NCI-H1417 treated with DMSO at 0.1 percent for 48 hours (cell line): Measurements from ENCODE around the gene MEFV.
"Not testable (repeated sequence)": the region's sequence is repeated elsewhere in the genome, so short reads cannot be mapped to it uniquely, and the experiment has no call there.

ENCODE experiments used
- DNase-seq: peaks from one replicate; lab custom pipeline; 2025; lab: John Stamatoyannopoulos, UW

The MEFV gene

DNA sequence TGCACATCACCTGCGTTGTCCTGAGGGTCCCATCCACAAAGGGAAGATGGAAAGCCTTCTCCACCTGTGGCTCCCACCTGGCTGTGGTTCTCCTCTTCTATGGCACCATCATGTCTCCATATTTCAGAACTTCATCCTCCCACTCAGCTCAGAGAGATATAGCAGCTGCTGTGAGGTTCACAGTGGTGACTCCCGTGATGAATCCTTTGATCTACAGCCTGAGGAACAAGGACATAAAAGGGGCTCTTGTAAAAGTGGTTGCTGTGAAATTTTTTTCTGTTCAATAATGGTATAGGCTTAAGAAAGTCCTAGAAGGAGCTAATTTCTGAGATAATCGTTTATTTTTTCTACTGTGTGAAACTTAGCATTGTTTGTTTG is 40.2 kb downstream of the MEFV start:
- no peak for DNase-seq

DNA sequence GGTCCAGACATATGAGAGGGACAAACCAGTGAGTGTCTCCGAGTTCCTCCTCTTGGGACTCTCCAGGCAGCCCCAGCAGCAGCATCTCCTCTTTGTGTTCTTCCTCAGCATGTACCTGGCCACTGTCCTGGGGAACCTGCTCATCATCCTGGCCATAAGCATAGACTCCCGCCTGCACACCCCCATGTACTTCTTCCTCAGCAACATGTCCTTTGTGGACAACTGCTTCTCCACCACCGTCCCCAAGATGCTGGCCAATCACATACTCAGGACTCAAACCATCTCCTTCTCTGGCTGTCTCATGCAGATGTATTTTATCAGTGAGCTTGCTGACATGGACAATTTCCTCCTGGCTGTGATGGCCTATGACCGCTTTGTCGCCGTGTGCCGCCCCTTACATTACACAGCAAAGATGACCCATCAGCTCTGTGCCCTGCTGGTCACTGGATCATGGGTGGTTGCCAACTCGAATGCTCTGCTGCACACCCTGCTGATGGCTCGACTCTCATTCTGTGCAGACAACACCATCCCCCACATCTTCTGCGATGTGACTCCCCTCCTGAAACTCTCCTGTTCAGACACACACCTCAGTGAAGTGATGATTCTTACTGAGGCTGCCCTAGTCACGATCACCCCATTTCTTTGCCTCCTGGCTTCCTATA is 40.7 kb downstream of the MEFV start:
- no peak for DNase-seq

DNA sequence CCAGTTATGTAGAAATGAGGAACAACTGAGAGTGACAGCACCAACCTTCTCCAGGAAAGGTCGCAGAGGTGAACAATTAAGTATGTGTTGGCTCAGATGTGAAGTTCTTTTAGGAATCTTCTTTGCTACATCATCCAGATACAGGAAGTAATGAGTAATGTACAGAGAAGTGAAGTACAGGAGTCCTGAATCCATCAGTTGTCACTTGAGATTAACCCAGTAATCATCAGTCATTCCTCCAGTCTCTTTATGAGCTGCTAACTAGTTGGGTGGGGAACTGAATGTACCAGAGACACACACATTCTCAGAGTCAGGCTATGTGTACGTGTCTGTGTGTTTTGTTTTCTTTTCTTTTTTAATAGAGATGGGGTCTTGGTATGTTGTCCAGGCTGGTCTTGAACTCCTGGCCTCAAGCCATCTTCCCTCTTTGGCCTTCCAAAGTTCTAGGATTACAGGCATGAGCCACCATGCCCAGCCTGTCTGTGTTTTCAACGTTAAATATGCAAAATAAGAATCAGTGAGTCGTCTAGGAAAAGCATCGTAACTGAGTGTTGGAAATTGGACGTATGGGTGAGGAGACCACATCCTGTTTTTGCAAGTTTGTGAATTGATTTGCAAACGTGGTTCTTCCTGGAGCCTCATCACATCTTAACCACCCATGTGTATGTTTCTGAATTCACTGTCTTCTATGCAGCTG is 41.4 kb downstream of the MEFV start:
- no peak for DNase-seq

DNA sequence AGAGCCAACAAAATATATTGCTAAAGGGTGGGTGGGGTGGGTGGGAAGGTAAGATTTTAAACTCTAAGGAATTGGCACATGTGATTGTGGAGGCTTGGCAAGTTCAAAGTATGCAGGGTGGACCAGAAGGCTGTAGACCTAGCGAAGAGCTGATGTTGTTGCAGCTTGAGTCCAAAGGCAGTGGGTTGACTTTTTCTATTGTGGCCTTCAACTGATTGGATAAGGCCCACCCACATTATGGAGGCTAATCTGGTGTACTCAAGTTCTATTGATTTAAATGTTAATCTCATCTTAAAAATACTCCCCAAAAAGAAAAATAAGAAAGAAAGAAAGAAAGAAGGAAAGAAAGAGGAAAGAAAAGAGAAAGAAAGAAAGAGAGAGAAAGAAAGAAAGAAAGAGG is 43.9 kb downstream of the MEFV start:
- no peak for DNase-seq

DNA sequence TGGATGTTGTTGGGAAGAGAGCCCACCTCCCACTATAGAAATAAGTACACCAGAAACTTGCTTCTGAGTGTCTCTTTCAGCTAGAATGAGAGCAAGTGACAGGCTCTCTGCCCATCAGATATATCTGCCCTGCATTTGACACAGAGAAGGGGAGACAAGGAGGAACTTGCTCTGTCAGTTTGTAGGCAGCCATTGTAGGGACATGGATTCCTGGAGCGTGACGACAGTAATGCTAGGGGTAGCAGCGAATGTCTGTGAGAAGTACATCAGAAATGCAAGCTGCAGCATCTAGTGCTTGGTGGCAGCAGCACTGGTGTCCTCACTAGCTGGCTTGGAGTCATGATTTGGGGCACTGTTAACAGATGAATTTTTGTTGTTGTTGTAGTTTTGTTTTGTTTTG is 44.4 kb downstream of the MEFV start:
- no peak for DNase-seq

DNA sequence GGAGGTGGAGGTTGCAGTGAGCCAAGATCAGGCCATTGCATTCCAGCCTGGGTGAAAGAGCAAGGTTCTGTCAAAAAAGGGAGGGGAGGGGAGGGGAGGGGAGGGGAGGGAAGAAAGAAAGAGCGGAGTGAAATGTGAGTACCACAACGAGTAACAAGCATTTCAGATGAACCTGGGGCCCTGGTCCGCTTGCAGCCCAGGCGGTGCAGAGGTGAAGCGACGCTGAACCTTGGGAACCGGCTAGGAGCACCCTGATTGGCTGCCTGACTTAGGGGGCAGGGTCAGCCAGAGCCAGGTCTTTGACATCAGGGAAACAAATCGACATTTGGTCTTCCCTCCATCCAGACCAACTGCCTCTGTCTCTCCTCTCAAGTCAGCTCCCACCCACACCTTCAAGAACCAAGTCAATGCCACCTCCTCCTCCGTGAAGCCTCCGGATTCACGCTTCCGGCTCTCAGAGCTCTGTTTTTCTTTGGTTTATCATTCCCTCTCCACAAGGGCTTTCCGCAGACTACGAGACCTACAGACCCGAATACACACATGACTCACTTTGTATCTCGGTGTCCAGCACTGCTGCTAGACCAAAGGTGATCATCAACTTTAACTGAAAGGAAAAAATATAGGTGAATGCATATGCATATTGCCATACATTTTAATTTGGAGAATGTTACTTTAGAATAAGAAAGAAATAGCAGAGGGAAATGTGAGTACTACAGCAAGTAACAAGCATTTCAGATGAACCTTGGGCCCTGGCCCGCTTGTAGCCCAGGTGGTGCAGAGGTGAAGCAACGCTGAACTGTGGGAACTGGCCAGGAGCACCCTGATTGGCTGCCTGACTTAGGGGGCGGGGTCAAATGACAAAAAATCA is 49.1 kb downstream of the MEFV start:
- DNase-seq = no peak

DNA sequence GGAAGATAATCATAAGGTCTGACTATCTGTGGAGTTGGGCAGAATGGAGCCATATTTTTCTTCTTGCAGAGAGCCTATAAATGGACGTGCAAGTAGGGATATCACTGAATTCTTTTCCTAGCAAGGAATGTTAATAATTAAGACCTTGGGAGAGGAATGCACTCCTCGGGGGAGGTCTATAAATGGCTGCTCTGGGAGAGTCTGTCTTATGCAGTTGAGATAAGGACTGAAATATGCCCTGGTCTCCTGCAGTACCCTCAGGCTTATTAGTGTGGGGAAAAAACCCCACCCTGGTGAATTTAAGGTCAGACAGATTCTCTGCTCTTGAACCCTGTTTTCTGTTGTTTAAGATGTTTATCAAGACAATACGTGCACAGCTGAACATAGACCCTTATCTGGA is 50.5 kb downstream of the MEFV start:
- not testable (repeated sequence) for DNase-seq

DNA sequence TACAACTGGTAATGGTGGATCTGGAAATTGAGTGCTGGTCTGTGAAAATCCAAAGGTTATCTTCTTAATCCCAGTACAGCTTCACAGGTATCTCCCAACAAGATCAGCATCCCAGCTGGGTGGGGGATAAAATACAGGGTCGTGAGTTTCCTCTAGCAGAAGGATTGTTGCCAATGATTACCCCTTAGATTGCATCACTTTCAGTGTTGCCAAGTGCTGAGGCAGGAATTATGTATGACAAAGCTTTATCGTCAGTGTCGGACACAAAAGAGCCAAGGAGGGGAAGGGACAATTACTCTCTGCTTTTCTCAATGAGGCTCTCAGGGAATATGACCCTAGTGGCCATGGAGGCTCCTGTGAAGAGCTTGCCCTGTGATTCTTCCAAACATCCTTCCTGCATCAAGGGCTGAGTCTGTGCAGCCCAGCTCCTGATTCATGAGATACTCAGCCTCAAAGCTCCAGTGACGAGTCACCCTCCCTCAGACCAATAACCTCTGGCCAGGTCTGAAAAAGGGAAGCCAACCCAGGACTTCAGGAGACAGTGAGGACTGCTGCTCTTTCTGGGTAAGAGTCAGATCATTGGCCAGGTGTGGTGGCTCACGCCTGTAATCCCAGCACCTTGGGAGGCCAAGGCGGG is 53.4 kb downstream of the MEFV start:
- no peak for DNase-seq

DNA sequence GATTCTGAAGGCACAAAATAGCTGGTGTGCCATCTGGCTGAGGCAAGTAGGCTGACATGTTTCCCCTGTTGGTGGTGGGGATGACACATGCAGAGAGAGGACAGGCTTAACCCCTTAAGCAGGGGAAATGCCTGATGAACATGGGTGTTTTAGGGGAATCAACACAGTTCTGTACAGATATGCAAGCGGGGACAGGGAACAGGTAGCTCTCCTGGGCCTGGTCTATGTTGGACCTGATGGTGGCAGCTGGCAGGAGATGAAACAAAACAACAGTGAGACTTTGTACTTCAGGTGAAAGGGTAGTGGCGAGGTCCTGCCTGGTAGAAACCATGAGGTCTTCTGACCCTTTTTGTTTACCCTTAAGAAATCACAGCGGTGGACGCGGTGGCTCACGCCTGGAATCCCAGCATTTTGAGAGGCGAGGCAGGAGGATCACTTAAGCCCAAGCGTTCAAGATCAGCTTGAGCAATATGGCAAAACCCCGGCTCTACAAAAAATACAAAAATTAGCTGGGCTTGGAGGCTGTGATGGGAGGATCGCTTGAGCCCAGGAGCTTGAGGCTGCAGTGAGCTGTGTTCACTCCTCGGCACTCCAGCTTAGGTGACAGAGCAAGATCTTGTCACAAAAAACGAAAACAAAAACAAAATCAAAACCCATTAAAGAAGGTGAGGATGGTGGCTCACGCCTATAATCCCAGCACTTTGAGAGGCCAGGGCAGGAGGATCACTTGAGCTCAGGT is 57.9 kb downstream of the MEFV start:
- DNase-seq = no peak

DNA sequence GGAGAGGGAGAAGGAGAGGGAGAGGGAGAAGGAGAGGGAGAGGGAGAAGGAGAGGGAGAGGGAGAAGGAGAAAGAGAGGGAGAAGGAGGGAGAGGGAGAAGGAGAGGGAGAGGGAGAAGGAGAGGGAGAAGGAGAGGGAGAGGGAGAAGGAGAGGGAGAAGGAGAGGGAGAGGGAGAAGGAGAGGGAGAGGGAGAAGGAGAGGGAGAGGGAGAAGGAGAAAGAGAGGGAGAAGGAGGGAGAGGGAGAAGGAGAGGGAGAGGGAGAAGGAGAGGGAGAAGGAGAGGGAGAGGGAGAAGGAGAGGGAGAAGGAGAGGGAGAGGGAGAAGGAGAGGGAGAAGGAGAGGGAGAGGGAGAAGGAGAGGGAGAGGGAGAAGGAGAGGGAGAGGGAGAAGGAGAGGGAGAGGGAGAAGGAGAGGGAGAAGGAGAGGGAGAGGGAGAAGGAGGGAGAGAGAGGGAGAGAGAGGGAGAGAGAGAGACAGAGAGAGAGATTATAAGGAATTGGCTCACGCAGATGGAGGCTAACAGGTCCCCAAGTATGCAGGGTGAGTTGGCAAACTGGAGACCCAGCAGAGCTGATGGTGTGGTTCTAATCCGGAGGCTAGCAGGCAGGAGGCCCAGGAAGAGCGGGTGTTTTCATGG is 58.6 kb downstream of the MEFV start:
- DNase-seq = not testable (repeated sequence)

DNA sequence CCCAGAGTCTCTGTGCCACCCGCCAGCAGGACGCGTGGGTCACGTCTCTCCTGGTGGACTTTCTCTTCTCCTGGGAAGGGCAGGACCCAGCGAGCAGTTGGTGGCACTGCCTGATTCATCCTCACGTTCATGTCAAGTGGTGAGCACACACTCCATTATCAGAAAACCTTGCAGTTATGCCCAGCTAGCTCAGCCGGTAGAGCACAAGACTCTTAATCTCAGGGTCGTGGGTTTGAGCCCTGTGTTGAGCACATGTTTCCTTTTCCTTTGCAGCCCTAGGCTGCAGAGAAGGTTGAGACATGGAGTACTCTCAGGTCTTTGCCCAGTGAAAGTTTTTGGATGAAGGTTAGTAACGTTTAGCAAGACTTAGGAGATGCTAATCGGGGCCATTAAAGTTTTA is 60.5 kb downstream of the MEFV start:
- no peak for DNase-seq

DNA sequence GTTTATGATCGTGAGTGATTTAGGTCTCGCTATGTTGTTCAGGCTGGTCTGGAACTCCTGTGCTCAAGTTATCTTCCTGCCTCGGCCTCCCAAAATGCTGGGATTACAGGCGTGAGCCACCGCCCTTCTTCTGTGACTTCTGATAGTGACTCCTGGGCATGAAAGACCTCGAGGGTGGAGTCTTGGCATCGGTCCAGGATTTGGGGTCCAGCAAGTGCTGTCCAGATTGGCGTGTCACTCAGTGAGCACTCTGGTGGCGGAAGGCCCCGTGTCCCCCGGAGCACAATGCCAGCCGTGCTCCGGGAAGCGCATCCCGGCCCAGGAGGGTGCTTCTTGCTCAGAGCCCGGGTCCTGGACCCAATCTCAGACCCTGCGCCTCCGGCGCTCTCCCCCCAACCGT is 61.6 kb downstream of the MEFV start:
- no peak for DNase-seq

DNA sequence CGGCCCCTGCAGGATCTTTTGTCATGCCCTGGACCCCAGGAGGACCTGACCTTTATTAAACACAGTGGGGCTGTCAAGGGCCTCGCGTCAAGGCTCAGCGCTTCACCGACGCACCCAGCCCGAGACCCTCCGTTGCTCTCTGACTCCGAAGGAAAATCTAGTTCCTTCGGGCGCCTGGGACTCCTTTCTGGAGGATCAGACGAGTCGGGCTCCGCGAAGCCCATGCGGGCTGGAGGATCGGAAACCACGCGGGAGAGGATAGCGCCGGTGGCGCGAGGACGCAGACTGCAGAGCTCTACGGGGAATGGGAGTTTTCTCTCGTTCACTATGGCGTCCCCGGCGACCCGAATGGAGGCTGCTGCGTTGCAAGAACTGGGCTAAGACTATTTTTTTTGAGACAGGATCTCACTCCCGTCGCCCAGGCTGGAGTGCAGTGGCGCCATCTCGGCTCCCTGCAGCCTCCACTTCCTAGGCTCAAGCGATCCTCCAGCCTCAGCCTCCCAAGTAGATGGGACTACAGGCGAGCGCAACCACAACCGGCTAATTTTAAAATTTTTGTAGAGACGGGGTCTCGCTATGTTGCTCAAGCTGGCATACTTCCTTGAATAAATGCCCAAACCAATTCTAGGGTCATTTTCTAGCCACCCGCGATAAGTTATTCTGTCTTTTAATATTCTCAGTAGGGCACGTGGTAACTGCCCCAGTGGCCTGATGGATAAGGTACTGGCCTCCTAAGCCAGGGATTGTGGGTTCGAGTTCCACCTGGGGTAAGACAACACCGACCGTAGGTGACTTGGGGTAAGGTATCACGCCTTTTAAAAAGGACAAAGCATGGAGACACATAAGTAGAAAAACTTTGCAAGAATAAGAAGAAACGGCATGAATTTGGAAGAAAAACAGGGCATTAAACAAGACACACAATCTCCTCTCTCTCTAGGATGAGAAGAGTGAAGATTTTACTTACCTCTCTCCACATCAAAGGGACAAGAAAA is 62.9 kb downstream of the MEFV start:
- no peak for DNase-seq

DNA sequence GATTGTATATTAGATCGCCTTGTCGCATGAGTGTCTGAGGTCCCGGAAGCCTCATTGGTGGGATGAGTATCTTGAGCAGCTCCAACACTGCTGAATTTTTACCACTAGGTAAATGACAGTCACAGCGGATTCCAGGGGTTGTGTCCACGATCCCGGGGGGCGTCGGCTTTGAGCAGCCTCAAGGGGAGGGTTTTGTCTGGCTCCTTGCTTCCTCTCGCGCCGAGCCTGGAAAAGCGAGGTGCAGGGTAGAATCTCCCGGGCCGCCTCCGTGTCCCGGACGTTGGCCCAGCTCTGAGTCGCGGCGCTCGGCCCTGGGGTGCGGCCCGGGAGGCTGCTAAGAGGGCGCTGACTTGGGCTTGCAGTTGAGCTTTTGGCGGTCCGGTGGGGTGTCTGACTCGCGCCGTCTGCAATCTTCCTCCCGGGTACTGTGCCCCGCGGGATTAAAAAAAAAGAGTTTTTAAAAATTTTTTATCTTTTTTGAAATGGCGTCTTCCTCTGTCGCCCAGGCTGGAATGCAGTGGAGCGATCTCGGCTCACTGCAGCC is 63.9 kb downstream of the MEFV start:
- DNase-seq = no peak
